HCT116 (cell line): ENCODE results near the gene PCK2.

Source experiments
- EZH2 ChIP-seq: fragments of 200-600 bp; sonication (generic); IDR thresholded peaks from 2 replicates; pipeline ENCODE4 v1.6.1; 2017; ENCODE audit warnings: antibody characterized with exemption, mixed run types
- POLR2A ChIP-seq: IDR thresholded peaks from 2 replicates; pipeline ENCODE4 v1.7.0; 2011; ENCODE audit warnings: borderline replicate concordance; ENCODE audit not compliant: insufficient read depth, insufficient read length; ENCODE audit errors: extremely low read depth
- POLR2AphosphoS5 ChIP-seq: IDR thresholded peaks from 2 replicates; pipeline ENCODE4 v1.6.1; 2011; ENCODE audit warnings: mild to moderate bottlenecking, low read depth, low read length, moderate library complexity
- YY1 ChIP-seq: IDR thresholded peaks from 2 replicates; pipeline ENCODE4 v1.6.1; 2011; ENCODE audit warnings: low read length, low read depth, moderate library complexity, mild to moderate bottlenecking; ENCODE audit not compliant: insufficient replicate concordance; ENCODE audit errors: extremely low read depth
- TF ChIP-seq, protein P1 (sequence below), 3 experiments: fragments of 200-600 bp in 1 of 3; sonication (generic) in 1 of 3; IDR thresholded peaks in 2 of 3; conservative IDR thresholded peaks in 1 of 3; 2 replicates each; pipeline ENCODE4 v1.5.1; 2012 to 2017; ENCODE audit warnings: low read depth in 2 of 3, low read length in 2 of 3, antibody characterized with exemption in 1 of 3, borderline replicate concordance in 1 of 3, control low read depth in 1 of 3, mild to moderate bottlenecking in 1 of 3, mixed read lengths in 1 of 3, mixed run types in 1 of 3, moderate library complexity in 1 of 3; ENCODE audit not compliant: insufficient read depth in 1 of 3

DNA sequence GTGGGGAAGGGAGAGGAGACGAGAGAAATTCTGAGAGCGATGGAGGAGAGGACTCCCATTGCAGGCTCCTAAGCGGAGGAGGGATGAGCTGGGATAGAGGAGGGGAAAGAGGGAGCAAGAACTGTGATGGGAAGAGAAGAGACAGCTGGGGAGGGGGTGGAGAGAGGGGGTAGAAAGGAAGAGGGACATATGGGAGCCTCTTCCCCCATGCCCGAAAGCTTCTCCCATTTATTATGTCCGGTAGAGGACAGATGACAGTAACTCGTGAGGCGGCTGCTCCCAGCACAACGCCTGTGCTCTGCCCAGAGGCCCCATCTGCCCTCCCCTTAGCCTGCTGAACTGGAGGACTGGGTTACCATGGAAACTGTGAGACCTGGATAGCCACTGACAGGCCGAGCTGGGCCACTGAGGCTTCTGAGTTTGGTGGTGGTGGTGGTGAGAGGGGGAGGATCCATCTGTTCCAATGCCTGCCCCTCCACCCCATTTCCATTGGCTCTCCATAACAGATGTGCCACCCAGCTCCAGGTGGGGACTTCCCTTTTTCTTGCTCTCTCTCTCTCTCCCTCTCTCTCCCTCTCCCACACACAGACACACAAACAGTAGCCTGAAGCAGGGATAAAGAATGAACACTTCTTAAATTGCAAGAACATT, 14.5 kb upstream of the PCK2 start:
- TF ChIP-seq POLR2AphosphoS5 (no peak), YY1 (no peak), POLR2A (no peak), EZH2 (no peak)
- TF ChIP-seq, protein P1, sequence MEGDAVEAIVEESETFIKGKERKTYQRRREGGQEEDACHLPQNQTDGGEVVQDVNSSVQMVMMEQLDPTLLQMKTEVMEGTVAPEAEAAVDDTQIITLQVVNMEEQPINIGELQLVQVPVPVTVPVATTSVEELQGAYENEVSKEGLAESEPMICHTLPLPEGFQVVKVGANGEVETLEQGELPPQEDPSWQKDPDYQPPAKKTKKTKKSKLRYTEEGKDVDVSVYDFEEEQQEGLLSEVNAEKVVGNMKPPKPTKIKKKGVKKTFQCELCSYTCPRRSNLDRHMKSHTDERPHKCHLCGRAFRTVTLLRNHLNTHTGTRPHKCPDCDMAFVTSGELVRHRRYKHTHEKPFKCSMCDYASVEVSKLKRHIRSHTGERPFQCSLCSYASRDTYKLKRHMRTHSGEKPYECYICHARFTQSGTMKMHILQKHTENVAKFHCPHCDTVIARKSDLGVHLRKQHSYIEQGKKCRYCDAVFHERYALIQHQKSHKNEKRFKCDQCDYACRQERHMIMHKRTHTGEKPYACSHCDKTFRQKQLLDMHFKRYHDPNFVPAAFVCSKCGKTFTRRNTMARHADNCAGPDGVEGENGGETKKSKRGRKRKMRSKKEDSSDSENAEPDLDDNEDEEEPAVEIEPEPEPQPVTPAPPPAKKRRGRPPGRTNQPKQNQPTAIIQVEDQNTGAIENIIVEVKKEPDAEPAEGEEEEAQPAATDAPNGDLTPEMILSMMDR (IDR thresholded peaks at IDR 0.05 in 2 of 3, conservative IDR thresholded peaks at IDR 0.05 in 1 of 3; ENCODE audit: borderline replicate concordance in 1 of 3, insufficient read depth in 1 of 3, low read depth in 2 of 3, low read length in 2 of 3), result no peak
